T-helper 1 cell treated with Interleukin-12 subunit alpha and Interleukin-12 subunit beta and Interleukin-4 antibody, amounts not matched to agents 30 ng/mL and 1 ng/mL, for 36 hours (primary cell): Measurements from ENCODE around the gene A1BG. TPM values are rescaled to one million over a fixed set of nuclear protein-coding genes. Genes with fewer than 3 reads are reported as not detected.
"Not testable (repeated sequence)": the region's sequence is repeated elsewhere in the genome, so short reads cannot be mapped to it uniquely, and the experiment has no call there.

Experiments used
- intact Hi-C: fragments of 100-400 bp; cut with micrococcal nuclease; formaldehyde crosslinking; loops from one replicate; pipeline ENCODE4 v1.15.1; 2024
- total RNA-seq: library from RNA; stranded (reverse); gene quantifications from 2 replicates; pipeline ENCODE4 v1.2.3, GENCODE V29; 2022

The A1BG gene
- total RNA-seq, 1 donor from 2014 or later = 6.9 TPM

DNA sequence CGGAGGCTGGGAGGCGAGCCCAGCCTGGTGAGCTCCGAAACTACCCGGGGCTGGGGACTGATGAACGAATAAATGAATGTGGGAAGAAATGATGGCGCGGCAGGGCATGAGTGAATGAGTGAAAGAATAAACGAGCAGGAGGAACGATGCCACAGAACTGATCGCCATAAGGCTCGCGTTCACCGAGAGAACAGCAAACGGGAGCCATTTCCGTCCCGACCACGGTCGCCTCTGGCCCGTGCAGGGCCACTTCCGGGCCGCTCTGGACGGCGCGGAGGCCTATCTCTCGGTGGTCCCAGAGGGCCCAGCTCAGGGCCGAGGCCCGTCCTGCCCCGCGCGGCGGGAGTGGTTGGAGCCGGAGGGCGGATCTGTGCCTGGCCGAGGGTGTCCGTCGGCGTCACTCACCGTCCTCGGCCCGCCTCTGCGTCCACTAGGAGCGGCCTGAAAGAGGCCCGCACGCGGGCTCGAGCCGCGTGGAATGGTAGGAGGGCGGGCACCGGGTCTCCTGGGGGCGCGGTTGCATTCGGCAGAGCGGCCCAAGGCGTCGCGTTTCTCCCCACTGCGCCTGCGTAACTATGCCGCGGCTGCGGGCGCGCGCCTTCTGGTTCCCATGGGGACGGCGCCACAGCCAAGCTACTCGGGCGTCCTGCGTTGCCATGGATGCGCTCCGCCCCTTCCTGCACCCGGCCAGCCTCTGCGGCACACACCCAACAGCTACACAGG, 9.1 kb upstream of the A1BG start, which contains the start of gene ZNF497:
ZNF497 (minus strand) TSS at position 480 of the 723 bp plus-strand sequence. CDS start 5,116 bp downstream, outside the sequence.
- intact Hi-C loops = loop anchor here (1.0 kb wide), 12 partner anchors 15 to 182 kb away; partner anchors contain the start of genes ERVK3-1, RPS5, TRIM28 and ZBTB45

DNA sequence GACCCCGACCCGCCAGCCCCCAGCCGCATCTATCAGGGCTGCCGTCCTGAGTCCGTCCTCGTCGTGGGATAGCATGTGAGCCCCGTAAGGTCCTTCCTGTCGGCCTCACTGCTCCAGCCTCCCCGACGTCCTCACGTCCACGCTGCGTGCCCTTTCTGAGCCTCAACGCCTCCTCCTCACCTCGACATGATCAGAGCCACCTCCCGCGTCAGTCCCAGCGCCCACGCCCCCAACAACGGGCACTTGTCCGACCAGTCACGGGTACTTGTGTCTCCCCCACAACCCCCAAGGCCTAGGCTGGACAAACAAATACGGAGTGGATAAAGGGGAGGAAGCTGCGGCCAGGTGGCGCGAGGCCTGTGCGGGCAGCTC, 8.6 kb upstream of the A1BG start:
- intact Hi-C loops = loop anchor here (1.0 kb wide), 12 partner anchors 15 to 182 kb away; partner anchors contain the start of genes ERVK3-1, RPS5, TRIM28 and ZBTB45

DNA sequence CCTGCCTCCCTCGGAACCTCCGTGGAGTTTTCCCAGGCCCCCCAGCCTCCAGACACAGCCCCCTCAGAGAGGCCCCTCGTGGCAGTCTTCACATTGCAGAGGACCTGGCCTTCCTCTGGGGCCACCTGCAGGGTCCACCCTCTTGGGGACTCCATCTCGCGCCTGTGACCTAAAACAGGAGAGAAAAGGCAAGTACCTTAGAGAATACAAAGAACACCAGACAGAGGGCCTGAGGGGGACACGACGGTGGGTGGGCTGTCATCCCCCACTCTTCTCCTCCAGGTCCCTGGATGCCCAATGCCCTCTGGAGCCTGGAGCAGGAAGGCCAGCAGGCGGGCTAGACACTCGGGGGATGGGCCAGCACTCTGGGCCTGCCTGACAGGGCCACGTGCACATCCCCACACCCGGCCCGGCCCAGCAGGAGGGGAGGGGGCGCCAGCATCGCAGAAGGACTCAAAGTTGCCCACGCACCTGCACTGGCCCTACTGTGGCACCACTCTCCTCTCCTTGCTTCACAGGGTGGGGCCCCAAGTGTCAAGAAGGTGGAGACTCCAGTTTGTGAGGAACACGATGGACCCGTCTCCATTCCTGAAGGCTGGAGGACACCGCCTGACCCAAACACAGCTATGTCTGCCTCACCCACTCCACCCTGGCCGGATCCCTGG, 4.3 kb upstream of the A1BG start:
- intact Hi-C loops = no loop called here

DNA sequence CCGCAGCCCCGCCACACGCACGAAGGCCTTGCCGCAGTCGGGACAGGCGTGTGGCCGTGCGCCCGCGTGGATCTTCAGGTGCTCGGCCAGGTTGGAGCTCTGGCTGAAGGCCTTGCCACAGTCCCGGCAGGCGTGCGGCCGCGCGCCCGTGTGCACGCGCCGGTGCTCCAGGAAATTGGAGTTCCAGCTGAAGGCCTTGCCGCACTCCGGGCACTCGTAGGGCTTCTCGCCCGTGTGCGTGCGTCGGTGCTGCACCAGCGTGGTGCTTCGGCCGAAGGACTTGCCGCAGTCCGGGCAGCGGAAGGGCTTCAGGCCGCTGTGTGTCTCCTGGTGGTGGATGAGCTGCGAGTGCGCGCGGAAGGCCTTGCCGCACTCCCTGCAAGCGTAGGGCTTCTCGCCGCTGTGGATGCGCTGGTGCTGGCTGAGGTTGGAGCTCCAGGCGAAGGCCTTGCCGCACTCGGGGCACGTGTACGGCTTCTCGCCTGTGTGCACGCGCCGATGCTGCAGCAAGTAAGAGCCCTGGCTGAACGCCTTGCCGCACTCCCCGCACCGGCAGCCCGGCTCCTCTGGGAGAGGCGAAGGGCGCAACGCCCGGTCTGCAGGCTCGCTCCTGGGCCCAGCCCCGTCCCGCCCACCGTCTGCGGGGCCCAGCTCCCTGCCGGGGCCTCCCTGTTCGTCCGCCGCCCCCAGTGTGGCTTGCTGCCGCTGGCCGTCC, 3.6 kb upstream of the A1BG start:
- intact Hi-C loops = loop anchor here (1.0 kb wide), 1 partner anchor 10 kb away; no protein-coding TSS in a partner anchor

DNA sequence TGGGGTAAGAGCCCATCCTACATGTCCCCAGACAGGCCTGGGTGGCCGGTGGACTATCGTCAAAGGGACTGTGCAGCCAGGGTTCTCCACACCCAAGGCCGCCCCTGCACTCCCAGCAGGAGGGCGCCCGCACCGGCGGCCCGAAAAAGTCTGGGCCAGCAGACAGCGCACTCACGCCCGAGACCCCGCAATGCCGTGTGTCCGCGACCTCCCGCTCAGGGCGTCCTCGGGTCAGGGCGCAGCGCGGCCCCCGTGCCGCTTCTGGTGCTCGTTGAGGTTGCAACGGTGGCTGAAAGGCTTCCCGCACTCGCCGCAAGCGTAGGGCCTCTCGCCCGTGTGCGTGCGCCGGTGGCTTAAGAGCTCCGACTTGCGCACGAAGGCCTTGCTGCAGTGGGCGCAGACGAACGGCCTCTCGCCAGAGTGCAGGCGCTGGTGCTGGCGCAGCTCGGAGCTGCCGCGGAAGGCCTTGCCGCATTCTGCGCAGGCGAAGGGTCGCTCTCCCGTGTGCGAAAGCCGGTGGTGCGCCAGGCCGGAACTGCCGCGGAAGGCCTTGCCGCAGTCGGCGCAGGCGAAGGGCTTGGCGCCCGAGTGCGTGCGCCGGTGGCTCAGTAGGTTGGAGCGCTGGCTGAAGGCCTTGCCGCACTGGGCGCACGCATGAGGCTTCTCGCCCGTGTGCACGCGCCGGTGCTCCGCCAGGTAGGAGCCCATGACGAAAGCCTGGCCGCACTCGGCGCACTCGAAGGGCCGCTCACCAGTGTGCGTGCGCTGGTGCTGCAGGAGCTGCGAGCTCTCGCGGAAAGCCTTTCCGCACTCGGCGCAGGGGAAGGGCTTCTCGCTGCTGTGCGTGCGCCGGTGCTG, 2.8 kb upstream of the A1BG start:
- intact Hi-C loops = loop anchor here (1.0 kb wide), 1 partner anchor 9 kb away; no protein-coding TSS in a partner anchor

DNA sequence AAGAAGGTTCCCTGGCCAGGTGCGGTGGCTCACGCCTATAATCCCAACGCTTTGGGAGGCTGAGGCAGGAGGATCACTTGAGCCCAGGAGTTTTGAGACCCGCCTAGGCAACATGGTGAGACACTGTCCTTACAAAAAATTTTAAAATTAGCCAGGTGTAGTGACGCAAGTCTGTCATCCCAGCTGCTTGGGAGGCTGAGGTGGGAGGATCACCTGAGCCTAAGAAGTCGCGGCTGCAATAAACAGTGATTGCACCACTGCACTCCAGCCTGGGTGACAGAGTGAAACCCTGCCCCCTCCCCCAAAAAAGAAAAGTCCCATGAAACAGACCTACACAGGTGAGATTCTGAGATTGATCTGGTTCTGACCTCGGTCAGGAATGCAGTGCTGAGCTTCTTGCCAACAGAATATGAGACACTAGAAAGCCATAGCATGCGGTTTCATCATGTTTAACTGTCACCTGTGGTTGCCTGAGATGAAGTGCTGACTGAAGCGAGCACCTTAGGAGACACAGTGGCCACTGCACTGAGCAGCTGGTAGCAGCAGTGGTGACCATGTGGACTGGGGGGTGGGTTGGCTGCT, 2.0 kb upstream of the A1BG start:
- intact Hi-C loops = no loop called here

DNA sequence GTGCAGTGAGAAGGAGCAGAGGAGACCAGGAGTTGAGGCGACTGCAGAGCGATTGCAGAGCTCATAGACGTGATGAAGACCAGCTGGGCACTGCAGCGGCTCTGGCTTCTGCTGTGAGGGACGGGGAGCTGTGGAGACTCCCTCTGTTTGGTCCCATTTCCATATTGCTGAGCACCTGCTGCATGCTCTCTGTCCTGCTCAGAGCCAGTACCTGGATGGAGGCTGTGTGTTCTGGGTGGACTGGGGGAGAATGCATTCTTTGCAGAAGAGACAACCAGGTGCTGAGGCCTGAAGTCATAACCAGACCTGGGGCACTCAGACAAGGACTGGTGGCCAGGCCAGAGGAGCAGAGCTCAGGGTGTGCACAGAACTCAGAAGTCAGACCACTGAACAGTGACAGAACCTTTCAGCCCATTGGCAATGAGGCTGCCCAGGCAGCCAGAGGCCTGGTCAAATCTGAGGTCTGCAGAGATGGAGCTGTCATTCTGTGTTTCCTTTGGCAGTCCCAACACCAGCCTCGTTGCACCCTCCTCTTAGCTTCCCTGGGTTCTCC, 1.3 kb upstream of the A1BG start:
- intact Hi-C loops = no loop called here

DNA sequence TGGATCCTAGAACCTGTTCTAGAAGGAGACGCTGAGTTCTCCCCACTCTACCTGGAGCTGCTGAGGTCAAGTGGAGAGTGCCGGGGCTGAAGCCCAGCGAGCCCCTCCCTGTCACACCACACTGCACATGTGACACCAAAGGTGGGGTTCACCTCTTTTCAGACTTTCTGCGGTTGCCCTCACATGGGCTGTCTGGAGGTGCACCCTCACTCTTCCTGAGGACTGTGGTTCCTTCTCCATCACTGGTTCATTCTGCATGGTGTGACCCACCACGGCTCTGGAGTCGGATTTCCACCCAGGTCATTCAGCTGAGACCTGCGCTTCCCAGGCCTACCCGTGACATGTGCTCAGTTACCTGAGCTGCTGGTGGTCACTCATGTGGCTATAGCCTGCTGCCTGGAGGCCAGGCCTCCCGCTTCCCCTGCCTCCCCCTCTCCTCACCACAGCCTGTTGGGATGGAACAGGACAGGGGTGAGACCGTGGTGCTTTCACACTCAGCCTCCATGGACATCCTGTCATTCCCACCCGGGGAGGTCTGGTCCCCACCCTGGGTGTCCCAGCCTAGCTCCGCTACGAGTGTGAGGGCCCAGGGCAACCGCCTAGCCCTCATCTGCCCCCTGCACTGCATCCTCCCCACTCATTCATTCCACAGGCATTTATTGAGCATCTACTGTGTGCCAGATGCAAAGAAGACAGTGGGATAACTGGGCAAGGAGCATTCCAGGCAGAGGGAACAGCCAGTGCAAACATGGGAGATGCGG, 605 bp upstream of the A1BG start:
- intact Hi-C loops = loop anchor here (1.0 kb wide), 1 partner anchor 25 kb away; no protein-coding TSS in a partner anchor

DNA sequence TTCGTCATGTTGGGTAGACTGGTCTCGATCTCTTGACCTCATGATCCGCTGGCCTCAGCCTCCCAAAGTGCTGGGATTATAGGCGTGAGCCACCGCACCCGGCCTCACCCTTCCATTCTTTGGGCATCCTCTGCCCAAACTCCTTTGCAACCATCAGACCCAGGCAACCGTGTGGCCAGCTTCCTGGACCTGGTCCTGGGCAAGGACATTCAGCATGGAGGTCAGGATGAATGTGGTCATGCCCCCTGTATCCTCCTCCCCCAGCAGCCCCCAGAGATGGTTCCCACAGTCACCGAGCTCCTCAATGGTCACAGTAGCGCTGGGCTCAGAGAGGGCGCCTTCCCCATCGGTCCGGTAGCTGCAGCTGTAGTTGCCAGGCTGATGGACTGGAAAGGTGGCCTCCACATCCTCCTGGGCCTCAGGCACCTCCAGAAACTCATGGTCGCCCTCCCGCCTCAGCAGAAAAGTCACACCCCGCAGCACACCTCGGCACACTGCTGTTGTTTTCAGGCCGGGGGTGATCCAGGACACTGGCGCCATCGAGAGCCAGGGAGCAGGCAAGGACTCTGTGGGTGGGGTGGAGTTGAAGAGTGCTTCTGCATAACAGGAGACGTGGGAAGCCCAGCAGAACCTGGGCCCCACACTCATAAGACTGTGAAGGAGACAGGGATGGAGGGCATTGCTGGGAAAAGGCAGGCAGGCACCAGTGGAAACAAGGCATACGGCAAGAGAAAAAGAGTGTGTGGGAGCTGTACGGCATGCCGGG, 1.1 kb downstream of the A1BG start:
- intact Hi-C loops = no loop called here

DNA sequence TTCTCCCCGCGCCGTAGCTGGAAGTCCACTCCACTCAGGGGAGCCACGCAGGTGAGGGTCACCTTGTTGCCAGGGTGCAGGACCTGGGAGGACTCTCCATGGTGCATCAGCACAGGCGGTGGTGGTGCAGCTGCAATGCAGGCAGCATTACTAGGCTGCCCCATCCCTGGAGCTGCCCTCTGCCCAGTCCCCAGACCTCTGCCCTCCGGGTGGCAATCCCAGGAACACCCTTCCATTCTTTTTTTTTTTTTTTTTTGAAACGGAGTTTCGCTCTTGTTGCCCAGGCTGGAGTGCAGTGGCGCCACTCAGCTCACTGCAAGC, 1.8 kb downstream of the A1BG start:
- intact Hi-C loops = no loop called here

DNA sequence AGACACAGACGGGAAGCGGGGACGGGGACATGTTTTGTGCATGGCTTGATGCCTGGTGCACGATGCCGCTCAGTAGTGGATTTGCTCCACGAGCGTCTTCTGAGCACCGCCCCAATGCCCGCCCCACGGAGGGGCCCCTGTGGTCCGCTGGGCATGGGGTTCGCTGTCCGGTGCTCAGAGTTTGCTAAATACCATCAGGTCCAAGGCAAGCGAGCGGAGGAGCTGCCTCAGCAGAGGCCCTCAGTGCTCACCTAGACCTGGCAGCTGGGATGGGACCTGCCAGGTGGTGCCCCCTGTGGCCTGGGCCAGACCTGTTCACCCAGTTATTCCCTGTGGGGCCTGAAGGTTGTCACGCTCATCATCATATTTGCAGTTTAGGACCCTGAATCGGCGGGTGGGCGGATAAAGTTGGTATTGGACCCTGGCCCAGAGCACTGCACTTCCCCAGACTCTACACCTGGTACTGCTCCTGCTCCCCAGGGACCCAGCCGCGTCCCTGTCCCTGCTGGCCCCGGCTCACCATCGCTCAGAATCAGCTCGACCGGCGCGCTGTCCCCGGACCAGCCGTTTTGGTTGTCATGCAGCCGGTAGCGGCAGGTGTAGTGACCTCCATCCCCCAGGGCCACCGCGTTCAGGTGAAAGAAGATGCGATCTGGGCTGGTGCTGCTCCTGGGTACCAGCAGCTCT, 2.3 kb downstream of the A1BG start:
- intact Hi-C loops = no loop called here

DNA sequence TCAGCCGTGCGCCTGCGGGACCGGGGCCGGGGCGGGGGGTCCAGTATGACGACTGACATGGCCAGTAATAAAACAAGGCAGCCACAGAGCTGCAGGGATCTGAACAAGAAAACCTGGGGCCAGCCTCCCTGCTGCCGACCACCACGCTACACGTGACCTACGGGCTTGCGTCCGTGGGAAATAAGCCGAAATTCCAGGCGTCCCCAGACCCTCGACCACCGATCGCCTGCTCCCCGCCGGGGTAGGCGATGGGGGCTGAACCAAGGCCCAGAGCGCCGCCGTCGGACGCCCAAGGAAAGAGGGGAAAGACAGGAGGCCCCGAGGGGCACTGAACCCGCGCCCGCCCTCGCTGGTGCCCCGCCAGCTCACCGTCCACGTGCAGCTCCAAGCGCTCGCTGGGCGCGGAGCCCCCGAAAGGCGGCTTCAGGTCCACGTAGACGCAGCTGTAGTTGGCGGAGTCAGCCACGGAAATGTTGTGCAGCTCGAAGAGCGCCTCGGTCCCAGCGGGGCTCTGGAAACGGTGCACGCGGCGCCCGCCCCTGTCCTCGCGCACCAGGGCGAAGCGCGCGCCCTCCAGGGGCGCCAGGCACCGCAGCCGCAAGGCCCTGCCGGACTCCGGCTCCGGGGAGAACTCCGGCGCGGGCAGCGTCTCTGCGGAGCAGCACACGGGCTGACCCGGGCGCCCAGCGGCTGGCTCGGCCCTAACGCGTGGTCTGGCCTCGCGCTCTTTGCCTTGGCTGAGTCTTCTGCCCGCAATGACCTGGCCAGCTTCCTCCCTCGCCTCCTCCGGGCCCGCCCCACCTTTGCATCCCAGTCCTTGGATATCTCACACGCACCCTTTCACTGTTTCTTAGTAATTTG, 3.1 kb downstream of the A1BG start:
- intact Hi-C loops = no loop called here

DNA sequence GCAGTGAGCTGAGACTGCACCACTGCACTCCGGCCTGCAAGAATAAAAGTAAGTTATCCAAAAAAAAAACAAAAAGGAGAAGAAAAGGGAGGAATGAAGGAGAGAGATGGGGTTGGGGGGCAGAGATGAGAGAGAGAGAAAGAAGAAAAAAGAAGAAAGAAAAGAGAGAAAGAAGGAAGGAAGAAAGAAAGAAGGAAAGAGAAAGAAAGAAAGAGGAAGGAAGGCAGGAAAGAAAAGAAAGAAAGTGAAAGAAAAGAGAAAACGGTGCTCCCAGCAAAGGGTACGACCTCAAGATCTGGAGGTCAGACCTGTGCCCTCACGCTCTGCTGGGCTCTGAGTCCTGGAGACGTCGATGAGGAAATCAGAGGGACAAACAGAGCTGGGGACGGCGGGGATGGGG, 3.7 kb downstream of the A1BG start:
- intact Hi-C loops = no loop called here

DNA sequence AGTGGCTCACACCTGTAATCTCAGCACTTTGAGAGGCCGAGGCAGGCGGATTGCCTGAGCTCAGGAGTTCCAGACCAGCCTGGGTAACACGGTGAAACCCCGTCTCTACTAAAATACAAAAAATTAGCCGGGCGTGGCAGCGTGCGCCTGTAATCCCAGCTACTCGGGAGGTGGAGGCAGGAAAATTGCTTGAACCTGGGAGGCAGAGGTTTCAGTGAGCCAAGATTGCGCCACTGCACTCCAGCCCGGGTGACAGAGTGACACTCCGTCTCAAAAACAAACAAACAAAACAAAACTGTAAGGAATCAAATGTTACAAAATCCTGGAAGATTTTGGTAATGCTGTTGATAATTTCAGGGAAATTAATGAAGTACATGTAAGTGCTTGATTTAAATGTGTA, 5.2 kb downstream of the A1BG start:
- intact Hi-C loops = not testable (repeated sequence)

DNA sequence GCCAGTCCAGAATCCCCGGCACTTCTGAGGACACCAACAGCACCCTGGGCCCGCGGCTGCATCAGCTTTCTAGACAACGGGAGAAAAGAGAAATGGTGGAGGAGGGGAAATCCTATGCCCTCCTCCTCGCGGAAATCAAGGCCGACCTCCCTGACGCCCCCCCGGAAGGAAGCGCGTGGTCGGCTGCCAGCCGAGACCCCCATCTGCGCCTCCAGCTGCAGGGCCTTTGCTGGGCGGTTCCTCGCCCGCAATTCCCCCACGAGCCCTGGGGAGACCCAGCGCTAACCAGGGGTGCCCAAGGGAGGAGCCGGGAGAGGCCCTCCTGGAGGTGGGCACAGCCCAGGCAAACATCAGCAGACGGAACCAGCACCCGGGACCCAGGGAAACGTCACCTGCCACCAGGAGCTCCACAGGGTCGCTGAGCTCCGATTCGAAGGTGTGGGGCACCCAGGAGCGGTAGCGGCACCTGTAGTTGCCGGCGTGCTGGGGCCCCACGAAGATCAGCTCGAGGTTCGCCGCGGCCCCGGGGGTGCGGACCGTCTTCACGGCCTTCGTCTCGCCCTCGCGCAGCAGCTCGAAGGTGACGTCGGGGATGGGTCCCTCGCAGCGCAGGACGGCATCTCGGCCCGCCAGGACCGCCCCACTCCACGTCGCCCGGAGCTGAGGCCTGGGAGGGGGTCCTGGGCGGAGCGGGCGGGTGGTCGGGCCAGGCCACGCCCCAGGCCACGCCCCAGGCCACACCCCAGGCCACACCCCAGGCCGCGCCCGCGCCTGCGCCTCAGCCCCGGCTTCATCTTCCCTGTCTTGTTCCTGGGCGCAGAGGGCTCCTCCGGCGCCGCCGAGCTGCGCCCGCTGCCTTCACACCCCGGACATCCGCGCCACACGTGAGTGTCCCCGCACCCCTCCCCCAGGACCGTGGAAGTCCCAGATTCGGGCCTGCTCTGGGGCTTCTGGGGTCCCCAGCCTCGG, 6.0 kb downstream of the A1BG start:
- intact Hi-C loops = loop anchor here (1.0 kb wide), 8 partner anchors 9 to 69 kb away; partner anchors contain the start of genes ERVK3-1, ZNF497, ZNF584 and ZNF8

DNA sequence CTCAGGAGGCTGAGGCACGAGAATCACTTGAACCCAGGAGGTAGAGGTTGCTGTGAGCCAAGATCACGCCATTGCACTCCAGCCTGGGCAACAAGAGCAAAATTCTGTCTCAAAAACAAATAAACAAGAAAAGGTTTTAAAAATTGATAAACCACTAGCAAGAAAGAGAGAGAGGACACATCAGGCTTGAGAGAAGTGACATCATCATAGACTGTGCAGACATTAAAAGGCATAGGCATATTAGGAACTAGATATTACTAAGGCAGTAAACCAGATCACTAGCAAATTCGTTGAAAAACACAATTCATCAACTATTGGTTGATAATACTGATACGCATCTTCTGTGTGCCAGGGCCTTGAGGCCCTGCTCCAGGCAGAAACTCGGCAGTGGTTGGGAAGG, 7.7 kb downstream of the A1BG start:
- intact Hi-C loops = no loop called here
